Hepatocyte (in vitro differentiated cells): ENCODE results near the gene DNM3. TPM values are rescaled to one million over a fixed set of nuclear protein-coding genes. Genes with fewer than 3 reads are reported as not detected.

ENCODE experiments used
- DNase-seq: peaks from one replicate; pipeline ENCODE4 v3.0.0-alpha.2; 2016; ENCODE audit warnings: low spot score
- H2AFZ ChIP-seq: fragments of 200-600 bp; sonication (generic); 2 replicates; pipeline ENCODE4 v1.6.0; 2016; ENCODE audit warnings: antibody characterized with exemption, mild to moderate bottlenecking
- H3K27ac ChIP-seq: fragments of 200-600 bp; sonication (generic); 2 replicates; pipeline ENCODE4 v1.5.1; 2016; ENCODE audit warnings: mild to moderate bottlenecking
- H3K27me3 ChIP-seq: fragments of 200-600 bp; sonication (generic); 2 replicates; pipeline ENCODE4 v1.6.1; 2016
- H3K36me3 ChIP-seq: fragments of 200-600 bp; sonication (generic); replicated peaks from 2 replicates; pipeline ENCODE4 v1.5.1; 2016; ENCODE audit warnings: low read depth; ENCODE audit not compliant: insufficient read depth
- H3K4me1 ChIP-seq: fragments of 200-600 bp; sonication (generic); 2 replicates; pipeline ENCODE4 v1.5.1; 2016; ENCODE audit warnings: mild to moderate bottlenecking, moderate library complexity; ENCODE audit not compliant: insufficient read depth
- H3K4me2 ChIP-seq: fragments of 200-600 bp; sonication (generic); 2 replicates; pipeline ENCODE4 v1.6.0; 2016
- H3K4me3 ChIP-seq: fragments of 200-600 bp; sonication (generic); 2 replicates; pipeline ENCODE4 v1.5.1; 2016; ENCODE audit warnings: mild to moderate bottlenecking
- H3K79me2 ChIP-seq: fragments of 200-600 bp; sonication (generic); 2 replicates; pipeline ENCODE4 v1.6.0; 2017; ENCODE audit warnings: mild to moderate bottlenecking
- H3K9me2 ChIP-seq: fragments of 200-600 bp; sonication (generic); replicated peaks from 2 replicates; pipeline ENCODE4 v1.6.0; 2017; ENCODE audit warnings: mild to moderate bottlenecking; ENCODE audit not compliant: insufficient read depth
- H3K9me3 ChIP-seq: fragments of 200-600 bp; sonication (generic); 2 replicates; pipeline ENCODE4 v1.5.1; 2016; ENCODE audit warnings: low read depth, mild to moderate bottlenecking
- H4K20me1 ChIP-seq: fragments of 200-600 bp; sonication (generic); 2 replicates; pipeline ENCODE4 v1.6.0; 2016; ENCODE audit warnings: mild to moderate bottlenecking; ENCODE audit not compliant: insufficient read depth, poor library complexity, severe bottlenecking
- EZH2 ChIP-seq: fragments of 200-600 bp; sonication (generic); IDR thresholded peaks from 2 replicates; pipeline ENCODE4 v1.6.1; 2016; ENCODE audit warnings: antibody characterized with exemption, mild to moderate bottlenecking, borderline replicate concordance
- EZH2phosphoT487 ChIP-seq: fragments of 200-600 bp; sonication (generic); IDR thresholded peaks from one replicate; pipeline ENCODE4 v1.6.1; 2018; ENCODE audit warnings: antibody characterized with exemption, mild to moderate bottlenecking, low read depth, moderate library complexity; ENCODE audit not compliant: unreplicated experiment, severe bottlenecking
- WGBS: methylation state at CpG from one replicate; pipeline ENCODE4 v1.1.6; 2016; ENCODE audit warnings: low lambda C conversion rate; ENCODE audit errors: missing lambda C conversion rate; 5-methylcytosine and 5-hydroxymethylcytosine counted together
- polyA plus RNA-seq: library from polyadenylated mRNA; unstranded; fragments of >200 nt; fragmentation: Nextera tagmentation; extraction: Ambion mirVana; gene quantifications from 2 replicates; pipeline ENCODE4 v1.2.1, GENCODE V29; 2016
- total RNA-seq: library from RNA; depleted of rRNA; stranded (reverse); fragments of >200 nt; gene quantifications from 2 replicates; pipeline ENCODE4 v1.2.3, GENCODE V29; 2014
- TF ChIP-seq, protein P1 (sequence below): fragments of 200-600 bp; sonication (generic); IDR thresholded peaks from 2 replicates; pipeline ENCODE4 v1.5.1; 2016; ENCODE audit warnings: antibody characterized with exemption, mild to moderate bottlenecking; ENCODE audit not compliant: poor library complexity

The DNM3 gene
- total and polyA plus RNA-seq, 2 experiments from 2014 or later = 1.5 TPM; not detected in 1

GRCh38 chr1:172375211-172375631 is 533.9 kb downstream of the DNM3 start:
- 72% methylated on average over 2 of the region's 2 CpGs for WGBS

DNA sequence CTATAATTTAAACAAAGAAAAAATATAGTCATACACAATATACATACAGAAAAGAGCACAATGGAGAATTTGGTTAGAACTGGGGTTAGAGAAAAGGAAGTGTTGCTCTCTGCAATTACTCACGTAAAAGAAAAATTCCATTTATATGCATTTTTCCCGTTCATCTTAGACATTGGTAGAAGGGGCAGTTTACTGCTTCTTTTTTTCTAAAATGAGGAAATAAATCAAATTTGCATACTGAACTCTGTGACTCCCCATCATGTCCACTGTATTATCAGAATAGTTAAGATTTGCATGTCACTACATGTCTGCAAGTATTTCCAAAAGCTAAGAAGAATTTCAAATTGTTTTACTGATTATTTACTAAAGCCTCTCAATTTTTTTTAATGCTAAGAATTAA is 535.1 kb downstream of the DNM3 start:
- TF ChIP-seq EZH2phosphoT487 (no peak), EZH2 (no peak)
- TF ChIP-seq, protein P1, sequence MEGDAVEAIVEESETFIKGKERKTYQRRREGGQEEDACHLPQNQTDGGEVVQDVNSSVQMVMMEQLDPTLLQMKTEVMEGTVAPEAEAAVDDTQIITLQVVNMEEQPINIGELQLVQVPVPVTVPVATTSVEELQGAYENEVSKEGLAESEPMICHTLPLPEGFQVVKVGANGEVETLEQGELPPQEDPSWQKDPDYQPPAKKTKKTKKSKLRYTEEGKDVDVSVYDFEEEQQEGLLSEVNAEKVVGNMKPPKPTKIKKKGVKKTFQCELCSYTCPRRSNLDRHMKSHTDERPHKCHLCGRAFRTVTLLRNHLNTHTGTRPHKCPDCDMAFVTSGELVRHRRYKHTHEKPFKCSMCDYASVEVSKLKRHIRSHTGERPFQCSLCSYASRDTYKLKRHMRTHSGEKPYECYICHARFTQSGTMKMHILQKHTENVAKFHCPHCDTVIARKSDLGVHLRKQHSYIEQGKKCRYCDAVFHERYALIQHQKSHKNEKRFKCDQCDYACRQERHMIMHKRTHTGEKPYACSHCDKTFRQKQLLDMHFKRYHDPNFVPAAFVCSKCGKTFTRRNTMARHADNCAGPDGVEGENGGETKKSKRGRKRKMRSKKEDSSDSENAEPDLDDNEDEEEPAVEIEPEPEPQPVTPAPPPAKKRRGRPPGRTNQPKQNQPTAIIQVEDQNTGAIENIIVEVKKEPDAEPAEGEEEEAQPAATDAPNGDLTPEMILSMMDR = no peak
- 59% methylated on average over 2 of the region's 2 CpGs for WGBS

More at GRCh38 chr1:172375211-172375631, 533.9 kb downstream of the DNM3 start:
- peaks cover 12% of the 10 kb centered on the region for H3K4me1 ChIP-seq
- DNase-seq = no peak
- H3K79me2 ChIP-seq = no peaks in the 10 kb centered on the region
- H3K27me3 ChIP-seq = no peaks in the 10 kb centered on the region
- no peak overlapping the region for H3K27ac ChIP-seq
- TF ChIP-seq EZH2 = no peak
- TF ChIP-seq, protein P1 = no peak
- TF ChIP-seq EZH2phosphoT487 = no peak
- no peak overlapping the region for H3K4me3 ChIP-seq
- H3K9me3 ChIP-seq = no peaks in the 10 kb centered on the region
- no peaks in the 10 kb centered on the region for H4K20me1 ChIP-seq
- H3K9me2 ChIP-seq = no peaks in the 10 kb centered on the region
- H2AFZ ChIP-seq = no peak overlapping the region
- no peaks in the 10 kb centered on the region for H3K36me3 ChIP-seq
- no peak overlapping the region for H3K4me2 ChIP-seq

GRCh38 chr1:172377565-172377964 is 536.3 kb downstream of the DNM3 start:
- no peaks in the 10 kb centered on the region for H3K79me2 ChIP-seq
- H3K9me3 ChIP-seq = no peaks in the 10 kb centered on the region
- H4K20me1 ChIP-seq = no peaks in the 10 kb centered on the region
- no peaks in the 10 kb centered on the region for H3K27me3 ChIP-seq
- no peak overlapping the region for H3K27ac ChIP-seq
- H3K4me2 ChIP-seq = no peak overlapping the region
- no peak for DNase-seq
- TF ChIP-seq EZH2phosphoT487 = no peak
- TF ChIP-seq, protein P1 = no peak
- H2AFZ ChIP-seq = no peak overlapping the region
- no peaks in the 10 kb centered on the region for H3K36me3 ChIP-seq
- peaks cover 34% of the 10 kb centered on the region for H3K4me1 ChIP-seq
- no peak overlapping the region for H3K4me3 ChIP-seq
- H3K9me2 ChIP-seq = no peaks in the 10 kb centered on the region

More for the DNA sequence above, 535.1 kb downstream of the DNM3 start:
- Histone ChIP-seq H3K79me2 (no peaks in the 10 kb centered on the region), H3K4me1 (peaks cover 24% of the 10 kb centered on the region), H3K9me3 (no peaks in the 10 kb centered on the region), H3K27me3 (no peaks in the 10 kb centered on the region), H3K4me3 (no peak overlapping the region), H3K4me2 (no peak overlapping the region), H3K36me3 (no peaks in the 10 kb centered on the region), H4K20me1 (no peaks in the 10 kb centered on the region), H3K9me2 (no peaks in the 10 kb centered on the region), H2AFZ (no peak overlapping the region), H3K27ac (no peak overlapping the region)
- DNase-seq = no peak

DNA sequence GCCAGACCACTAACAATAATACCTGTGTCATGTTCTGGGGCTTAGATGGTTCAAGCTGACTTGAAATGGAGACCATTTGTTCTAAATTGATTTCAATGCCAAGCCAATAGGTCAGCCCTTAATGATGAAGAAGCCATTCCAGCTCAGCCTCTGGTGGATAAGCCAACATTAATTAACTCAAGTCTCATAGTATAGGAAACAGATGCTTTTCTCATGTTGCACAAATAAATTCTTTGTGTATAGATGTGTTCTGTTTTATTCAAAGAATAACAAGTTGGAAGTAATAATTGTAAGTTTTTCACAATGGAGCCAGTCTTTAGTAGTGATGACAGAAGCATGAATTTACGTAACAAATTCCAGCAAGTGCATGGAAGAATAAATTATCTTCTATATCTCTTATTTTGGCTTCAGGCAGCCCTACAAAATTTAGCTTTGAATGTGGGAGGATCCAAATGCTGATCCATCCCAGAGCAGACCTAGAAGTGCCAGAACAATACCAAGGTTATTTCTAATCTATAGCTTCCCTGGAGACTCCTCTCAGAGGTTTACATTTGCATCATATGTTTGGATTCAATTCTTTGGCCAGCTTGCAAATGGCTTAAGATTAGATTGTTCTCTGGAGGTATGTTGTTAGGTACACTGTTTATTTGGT is 536.9 kb downstream of the DNM3 start:
- Histone ChIP-seq H3K9me2 (no peaks in the 10 kb centered on the region), H3K27ac (no peak overlapping the region), H3K4me2 (no peak overlapping the region), H3K27me3 (no peaks in the 10 kb centered on the region), H3K9me3 (no peaks in the 10 kb centered on the region), H4K20me1 (no peaks in the 10 kb centered on the region), H3K79me2 (no peaks in the 10 kb centered on the region), H3K4me1 (peaks cover 41% of the 10 kb centered on the region), H2AFZ (no peak overlapping the region), H3K36me3 (no peaks in the 10 kb centered on the region), H3K4me3 (no peak overlapping the region)
- TF ChIP-seq, protein P1 = no peak
- TF ChIP-seq EZH2phosphoT487 (no peak), EZH2 (no peak)
- DNase-seq = no peak
- 73% methylated on average over 1 of the region's 1 CpG for WGBS
